IMR-90 (cell line): Measurements from ENCODE around the gene TBL3.

Experiments used
- BHLHE40 ChIP-seq: fragments of 150-350 bp; IDR thresholded peaks from 2 replicates; pipeline ENCODE4 v1.6.1; 2016; ENCODE audit warnings: mild to moderate bottlenecking, low read depth, low read length
- CEBPB ChIP-seq: IDR thresholded peaks from 2 replicates; pipeline ENCODE4 v1.6.1; 2012; ENCODE audit warnings: low read depth, low read length, improper control_type of control experiment
- ELK1 ChIP-seq: fragments of 150-350 bp; IDR thresholded peaks from 2 replicates; pipeline ENCODE4 v1.6.1; 2016; ENCODE audit warnings: low read depth, mild to moderate bottlenecking, low read length, moderate library complexity, borderline replicate concordance
- FOS ChIP-seq: fragments of 150-350 bp; IDR thresholded peaks from 2 replicates; pipeline ENCODE4 v1.6.1; 2016; ENCODE audit warnings: low read depth, low read length
- MAFK ChIP-seq: IDR thresholded peaks from 2 replicates; pipeline ENCODE4 v1.6.1; 2012; ENCODE audit warnings: low read depth, low read length, improper control_type of control experiment
- MAZ ChIP-seq: IDR thresholded peaks from 2 replicates; pipeline ENCODE4 v1.6.1; 2012; ENCODE audit warnings: low read depth, mild to moderate bottlenecking, low read length, improper control_type of control experiment, moderate library complexity, borderline replicate concordance
- MXI1 ChIP-seq: IDR thresholded peaks from 2 replicates; pipeline ENCODE4 v1.6.1; 2012; ENCODE audit warnings: low read depth, mild to moderate bottlenecking, low read length, moderate library complexity, borderline replicate concordance
- NFE2L2 ChIP-seq: fragments of 150-350 bp; IDR thresholded peaks from 2 replicates; pipeline ENCODE4 v1.6.1; 2016; ENCODE audit warnings: low read depth, mild to moderate bottlenecking, low read length
- POLR2A ChIP-seq: IDR thresholded peaks from 2 replicates; pipeline ENCODE4 v1.6.1; 2012; ENCODE audit warnings: mild to moderate bottlenecking, low read depth, low read length
- RAD21 ChIP-seq: IDR thresholded peaks from 2 replicates; pipeline ENCODE4 v1.6.1; 2012; ENCODE audit warnings: low read length, improper control_type of control experiment
- RFX5 ChIP-seq: IDR thresholded peaks from 2 replicates; pipeline ENCODE4 v1.8.0; 2012; ENCODE audit warnings: low read depth, mild to moderate bottlenecking, low read length, moderate library complexity
- SMC3 ChIP-seq: fragments of 150-350 bp; IDR thresholded peaks from 2 replicates; pipeline ENCODE4 v1.6.1; 2016; ENCODE audit warnings: low read depth, mild to moderate bottlenecking, antibody characterized with exemption, low read length, moderate library complexity
- USF2 ChIP-seq: fragments of 150-350 bp; IDR thresholded peaks from 2 replicates; pipeline ENCODE4 v1.6.1; 2017; ENCODE audit warnings: mild to moderate bottlenecking, antibody characterized with exemption, low read length, low read depth
- TF ChIP-seq, protein P1 (sequence below): conservative IDR thresholded peaks from 2 replicates; pipeline ENCODE4 v1.5.1; 2012; ENCODE audit warnings: mild to moderate bottlenecking, low read depth, low read length, improper control_type of control experiment

DNA sequence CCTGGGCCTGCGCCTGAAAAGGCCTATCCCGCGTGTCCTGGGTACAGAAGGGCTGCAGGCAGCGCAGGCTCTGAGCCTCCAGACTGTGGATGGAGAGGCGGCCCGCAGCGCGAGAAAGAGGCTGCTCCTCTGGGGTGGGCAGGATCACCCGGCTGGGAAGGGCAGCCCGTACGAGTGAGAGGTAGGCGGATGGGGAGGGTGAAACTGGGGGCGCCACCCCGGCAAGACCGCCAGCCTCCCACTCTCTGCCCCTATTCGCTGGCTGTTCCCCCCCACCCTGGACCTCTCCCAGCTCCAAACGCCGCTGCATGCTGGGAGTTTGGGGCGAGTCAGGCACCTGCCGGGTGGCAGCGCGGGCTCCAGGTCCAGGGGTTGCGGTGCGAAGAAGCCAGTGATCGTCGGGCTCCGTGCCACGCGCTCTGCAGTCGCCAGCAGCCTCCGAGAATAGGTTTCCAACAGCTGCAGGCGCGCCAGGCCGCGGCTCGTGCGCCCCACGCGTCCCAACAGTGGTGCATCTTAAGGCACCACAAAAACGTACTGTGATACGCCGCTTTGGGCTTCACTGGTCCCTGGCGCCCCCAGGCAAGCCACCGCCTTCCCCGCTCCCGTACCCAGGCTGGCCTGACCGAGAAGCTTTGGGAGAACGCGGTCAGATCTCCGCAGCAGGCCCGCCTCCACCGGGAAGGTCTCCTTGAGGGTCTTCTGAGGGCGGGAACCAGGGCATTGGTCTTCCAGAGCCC, 8.3 kb downstream of the TBL3 start:
- no peak for TF ChIP-seq POLR2A
- TF ChIP-seq, protein P1, sequence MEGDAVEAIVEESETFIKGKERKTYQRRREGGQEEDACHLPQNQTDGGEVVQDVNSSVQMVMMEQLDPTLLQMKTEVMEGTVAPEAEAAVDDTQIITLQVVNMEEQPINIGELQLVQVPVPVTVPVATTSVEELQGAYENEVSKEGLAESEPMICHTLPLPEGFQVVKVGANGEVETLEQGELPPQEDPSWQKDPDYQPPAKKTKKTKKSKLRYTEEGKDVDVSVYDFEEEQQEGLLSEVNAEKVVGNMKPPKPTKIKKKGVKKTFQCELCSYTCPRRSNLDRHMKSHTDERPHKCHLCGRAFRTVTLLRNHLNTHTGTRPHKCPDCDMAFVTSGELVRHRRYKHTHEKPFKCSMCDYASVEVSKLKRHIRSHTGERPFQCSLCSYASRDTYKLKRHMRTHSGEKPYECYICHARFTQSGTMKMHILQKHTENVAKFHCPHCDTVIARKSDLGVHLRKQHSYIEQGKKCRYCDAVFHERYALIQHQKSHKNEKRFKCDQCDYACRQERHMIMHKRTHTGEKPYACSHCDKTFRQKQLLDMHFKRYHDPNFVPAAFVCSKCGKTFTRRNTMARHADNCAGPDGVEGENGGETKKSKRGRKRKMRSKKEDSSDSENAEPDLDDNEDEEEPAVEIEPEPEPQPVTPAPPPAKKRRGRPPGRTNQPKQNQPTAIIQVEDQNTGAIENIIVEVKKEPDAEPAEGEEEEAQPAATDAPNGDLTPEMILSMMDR = no peak
- no peak for TF ChIP-seq SMC3
- no peak for TF ChIP-seq USF2
- no peak for TF ChIP-seq RFX5
- TF ChIP-seq BHLHE40 = no peak
- TF ChIP-seq NFE2L2 = no peak
- no peak for TF ChIP-seq RAD21
- TF ChIP-seq ELK1 = no peak
- TF ChIP-seq MXI1 = no peak
- no peak for TF ChIP-seq CEBPB
- no peak for TF ChIP-seq MAZ
- no peak for TF ChIP-seq FOS
- TF ChIP-seq MAFK = no peak
